H9 (cell line): ENCODE data around the gene ABR. TPM values are rescaled to one million over a fixed set of nuclear protein-coding genes. Genes with fewer than 3 reads are reported as not detected.

Source experiments
- DNase-seq: peaks from one replicate; pipeline ENCODE4 v3.0.0-alpha.2; 2017
- H2AFZ ChIP-seq: one replicate; pipeline ENCODE4 v1.6.1; 2013; ENCODE audit warnings: mild to moderate bottlenecking, low read length, control low read depth, moderate library complexity
- H2AK5ac ChIP-seq: 2 replicates; pipeline ENCODE4 v1.6.1; 2013; ENCODE audit warnings: low read length, control low read depth, mixed read lengths; ENCODE audit not compliant: insufficient read length
- H2BK120ac ChIP-seq: one replicate; pipeline ENCODE4 v1.6.1; 2013; ENCODE audit warnings: low read depth, mild to moderate bottlenecking, low read length, control low read depth, inconsistent platforms; ENCODE audit not compliant: poor library complexity, severe bottlenecking
- H2BK12ac ChIP-seq: 2 replicates; pipeline ENCODE4 v1.6.1; 2013; ENCODE audit warnings: low read length, control low read depth, mixed read lengths, low read depth; ENCODE audit not compliant: insufficient read length
- H2BK15ac ChIP-seq: 2 replicates; pipeline ENCODE4 v1.6.1; 2013; ENCODE audit warnings: low read depth, low read length, control low read depth
- H2BK20ac ChIP-seq: one replicate; pipeline ENCODE4 v1.6.1; 2013; ENCODE audit warnings: low read depth, mild to moderate bottlenecking, low read length, control low read depth, inconsistent platforms; ENCODE audit not compliant: poor library complexity, severe bottlenecking
- H2BK5ac ChIP-seq: 2 replicates; pipeline ENCODE4 v1.6.1; 2013; ENCODE audit warnings: low read length, control low read depth, mixed read lengths; ENCODE audit not compliant: insufficient read length
- H3K14ac ChIP-seq: 2 replicates; pipeline ENCODE4 v1.6.1; 2013; ENCODE audit warnings: low read length, control low read depth; ENCODE audit not compliant: insufficient read depth
- H3K18ac ChIP-seq: 2 replicates; pipeline ENCODE4 v1.6.1; 2013; ENCODE audit warnings: low read depth, mild to moderate bottlenecking, mixed read lengths, low read length, control low read depth; ENCODE audit not compliant: insufficient read length
- H3K23ac ChIP-seq: 2 replicates; pipeline ENCODE4 v1.6.1; 2013; ENCODE audit warnings: low read length, control low read depth, mixed read lengths, low read depth; ENCODE audit not compliant: insufficient read length
- H3K23me2 ChIP-seq: 2 replicates; pipeline ENCODE4 v1.6.1; 2013; ENCODE audit warnings: low read depth, mild to moderate bottlenecking, mixed read lengths, low read length, control low read depth; ENCODE audit not compliant: insufficient read length, poor library complexity, severe bottlenecking
- H3K27ac ChIP-seq: 2 replicates; pipeline ENCODE4 v1.5.1; 2013; ENCODE audit warnings: low read length, control low read depth, mixed read lengths, low read depth; ENCODE audit not compliant: insufficient read length
- H3K27me3 ChIP-seq: 2 replicates; pipeline ENCODE4 v1.6.1; 2013; ENCODE audit warnings: low read length, control low read depth, inconsistent platforms; ENCODE audit not compliant: insufficient read depth
- H3K4ac ChIP-seq: 2 replicates; pipeline ENCODE4 v1.6.1; 2013; ENCODE audit warnings: low read depth, mild to moderate bottlenecking, control low read depth, inconsistent platforms, low read length, moderate library complexity
- H3K4me1 ChIP-seq: 2 replicates; pipeline ENCODE4 v1.6.1; 2013; ENCODE audit warnings: low read length, control low read depth, inconsistent platforms; ENCODE audit not compliant: insufficient read depth
- H3K4me2 ChIP-seq: 2 replicates; pipeline ENCODE4 v1.6.1; 2013; ENCODE audit warnings: low read length, control low read depth, mixed read lengths; ENCODE audit not compliant: insufficient read length, insufficient read depth
- H3K56ac ChIP-seq: 2 replicates; pipeline ENCODE4 v1.6.1; 2013; ENCODE audit warnings: low read depth, mild to moderate bottlenecking, mixed read lengths, low read length, control low read depth; ENCODE audit not compliant: insufficient read length
- H3K79me1 ChIP-seq: 2 replicates; pipeline ENCODE4 v1.6.1; 2013; ENCODE audit warnings: low read depth, mild to moderate bottlenecking, moderate library complexity, low read length, control low read depth, inconsistent platforms; ENCODE audit not compliant: insufficient read depth, poor library complexity, severe bottlenecking
- H3K79me2 ChIP-seq: 2 replicates; pipeline ENCODE4 v1.6.1; 2013; ENCODE audit warnings: low read length, control low read depth, inconsistent platforms; ENCODE audit not compliant: insufficient read depth
- H3K9ac ChIP-seq: 2 replicates; pipeline ENCODE4 v1.6.1; 2013; ENCODE audit warnings: low read length, control low read depth, mixed read lengths; ENCODE audit not compliant: insufficient read length; ENCODE audit errors: extremely low read depth
- H3K9me3 ChIP-seq: one replicate; pipeline ENCODE4 v1.6.1; 2013; ENCODE audit warnings: low read depth, low read length, inconsistent platforms; ENCODE audit not compliant: control insufficient read depth
- H3T11ph ChIP-seq: one replicate; pipeline ENCODE4 v1.6.1; 2013; ENCODE audit warnings: mild to moderate bottlenecking, low read length, control low read depth, inconsistent platforms
- H4K20me1 ChIP-seq: one replicate; pipeline ENCODE4 v1.6.1; 2013; ENCODE audit not compliant: control insufficient read depth, insufficient read length, insufficient read depth
- H4K5ac ChIP-seq: 2 replicates; pipeline ENCODE4 v1.6.1; 2013; ENCODE audit warnings: low read depth, mild to moderate bottlenecking, mixed read lengths, low read length, control low read depth; ENCODE audit not compliant: insufficient read length
- H4K8ac ChIP-seq: replicated peaks from 2 replicates; pipeline ENCODE4 v1.6.1; 2013; ENCODE audit warnings: low read length, control low read depth, mixed read lengths, low read depth; ENCODE audit not compliant: insufficient read length
- H4K91ac ChIP-seq: 2 replicates; pipeline ENCODE4 v1.6.1; 2013; ENCODE audit warnings: low read depth, mild to moderate bottlenecking, moderate library complexity, mixed read lengths, low read length, control low read depth; ENCODE audit not compliant: insufficient read length
- H3K27ac Mint-ChIP-seq, 3 experiments: 2 replicates in 2 of 3; 3 replicates in 1 of 3; pipeline ENCODE4 v1.8.0; 2020 to 2021; ENCODE audit warnings: mixed read lengths in 3 of 3, mild to moderate bottlenecking in 1 of 3, moderate library complexity in 1 of 3
- H3K27me3 Mint-ChIP-seq: 2 replicates; pipeline ENCODE4 v1.8.0; 2021; ENCODE audit warnings: low read depth, mild to moderate bottlenecking, moderate library complexity, mixed read lengths
- H3K36me3 Mint-ChIP-seq, 3 experiments: 2 replicates in 2 of 3; 3 replicates in 1 of 3; pipeline ENCODE4 v1.8.0; 2020 to 2021; ENCODE audit warnings: low read depth in 3 of 3, mixed read lengths in 3 of 3; ENCODE audit not compliant: insufficient read depth in 1 of 3
- H3K4me1 Mint-ChIP-seq, 2 experiments: 2 replicates each; pipeline ENCODE4 v1.8.0; 2020; ENCODE audit warnings: mixed read lengths in 2 of 2
- H3K4me3 Mint-ChIP-seq, 2 experiments: 2 replicates in 1 of 2; 3 replicates in 1 of 2; pipeline ENCODE4 v1.8.0; 2020 to 2021; ENCODE audit warnings: mild to moderate bottlenecking in 2 of 2, mixed read lengths in 2 of 2, moderate library complexity in 1 of 2
- H3K9me3 Mint-ChIP-seq, 2 experiments: 2 replicates in 1 of 2; 3 replicates in 1 of 2; pipeline ENCODE4 v1.8.0; 2020; ENCODE audit warnings: mild to moderate bottlenecking in 2 of 2, mixed read lengths in 2 of 2, moderate library complexity in 1 of 2
- CTCF ChIP-seq: fragments of 200-600 bp; sonication (generic); conservative IDR thresholded peaks from 3 replicates; pipeline ENCODE4 v1.8.0; 2021; ENCODE audit warnings: antibody characterized with exemption, mild to moderate bottlenecking
- WGBS: extraction: QIAGEN DNeasy Blood & Tissue Kit; methylation state at CpG from one replicate; pipeline ENCODE4 v1.1.7; 2013; ENCODE audit warnings: missing lambda C conversion rate, low lambda C conversion rate, mixed read lengths; ENCODE audit not compliant: insufficient read length; ENCODE audit errors: extremely low coverage; 5-methylcytosine and 5-hydroxymethylcytosine counted together
- total RNA-seq: library from RNA; stranded (reverse); gene quantifications from 2 replicates; pipeline ENCODE4 v1.2.1, GENCODE V29; 2021

Gene ABR
- total RNA-seq, 1 experiment from 2014 or later, result 34.7 TPM

- no peak overlapping the region for H3K27ac Mint-ChIP-seq
- no peak overlapping the region for H3K4ac ChIP-seq
- H3K4me1 ChIP-seq, result no peaks in the 10 kb centered on the region; the same call in 1 of the 2 replicates
- no peak overlapping the region for H3K56ac ChIP-seq
- H4K5ac ChIP-seq, result no peak overlapping the region
- DNase-seq, result no peak
- H3K23me2 ChIP-seq, result no peaks in the 10 kb centered on the region
- H3K79me1 ChIP-seq, result no peaks in the 10 kb centered on the region
- H2BK15ac ChIP-seq, result no peak overlapping the region
- peaks cover 9 to 17% (median 12%) of the 10 kb centered on the region in 3 experiments; a peak in 6 of 7 replicates for H3K36me3 Mint-ChIP-seq
- no peak overlapping the region for H2BK5ac ChIP-seq
- TF ChIP-seq CTCF, result no peak
- H3K27ac ChIP-seq, result no peak overlapping the region
- H3K14ac ChIP-seq, result no peak overlapping the region
- H3K9me3 ChIP-seq, result no peaks in the 10 kb centered on the region
- no peaks in the 10 kb centered on the region; the same call in 1 of the 2 replicates for H3K27me3 Mint-ChIP-seq
- H3K18ac ChIP-seq, result no peak overlapping the region
- H4K20me1 ChIP-seq, result no peaks in the 10 kb centered on the region
- H2BK120ac ChIP-seq, result no peak overlapping the region
- no peak overlapping the region for H2BK12ac ChIP-seq
- WGBS, result no CpG with 5 or more reads among the region's 8 CpGs
- no peak overlapping the region for H2BK20ac ChIP-seq
- no peak overlapping the region for H4K8ac ChIP-seq
- no peaks in the 10 kb centered on the region for H3K9me3 Mint-ChIP-seq
- H3K79me2 ChIP-seq, result no peaks in the 10 kb centered on the region
- no peaks in the 10 kb centered on the region for H3K27me3 ChIP-seq
- no peak overlapping the region for H3K23ac ChIP-seq
- peaks cover 3 to 13% of the 10 kb centered on the region in 2 experiments for H3K4me1 Mint-ChIP-seq
- H2AK5ac ChIP-seq, result no peak overlapping the region
- H4K91ac ChIP-seq, result no peak overlapping the region
- no peak overlapping the region for H3T11ph ChIP-seq
- no peak overlapping the region for H2AFZ ChIP-seq
- H3K9ac ChIP-seq, result no peak overlapping the region
- no peak overlapping the region for H3K4me2 ChIP-seq
- no peak overlapping the region for H3K4me3 Mint-ChIP-seq
Observed at GRCh38 chr17:1091190-1091534, 88.6 kb downstream of the ABR start.
